ENCODE measurements around the gene TLCD3B. TPM values are rescaled to one million over a fixed set of nuclear protein-coding genes. Genes with fewer than 3 reads are reported as not detected.

Gene TLCD3B
- total and polyA plus RNA-seq, 5 donors from 2014 or later = not detected

DNA sequence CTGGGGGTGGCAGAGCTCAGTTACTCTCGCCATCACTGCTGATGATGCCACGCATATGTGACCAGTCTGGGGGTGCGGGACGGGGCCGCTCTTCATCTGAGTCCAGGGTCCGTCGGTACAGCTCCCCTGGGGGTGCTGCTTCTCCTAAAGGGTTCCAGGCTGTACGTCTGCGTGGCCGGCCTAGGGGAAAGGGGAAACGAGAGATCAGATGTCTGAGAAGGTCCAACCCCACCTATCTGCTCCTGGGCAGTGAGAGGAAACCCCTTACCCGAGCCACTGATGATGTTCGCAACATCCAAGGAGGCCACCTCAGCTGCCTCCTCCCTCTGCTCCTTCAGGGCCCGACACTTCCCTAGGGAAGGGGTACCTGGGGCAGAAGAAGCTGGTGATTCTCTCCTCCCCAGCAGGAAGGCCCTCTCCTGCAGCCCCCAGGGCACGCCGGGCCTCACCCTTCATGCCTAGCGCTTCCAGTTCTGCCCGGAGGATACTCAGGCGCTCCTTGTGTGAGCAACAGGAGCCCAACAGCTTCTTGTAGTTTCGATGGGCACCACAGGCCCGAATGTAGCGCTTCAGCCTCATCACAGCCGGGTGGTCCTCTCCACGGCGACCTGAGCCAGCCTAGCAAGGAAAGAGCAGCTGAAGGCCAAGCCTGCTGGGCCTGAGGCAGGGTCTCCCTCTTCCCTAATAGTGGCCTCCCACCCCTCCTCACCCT lies 37.7 kb downstream of the TLCD3B start:
- Histone ChIP-seq H3K27me3 (ENCODE audit: control insufficient read depth, insufficient read depth, low read length) (no peaks in the 10 kb centered on the region), H3K27ac (ENCODE audit: insufficient read depth, low read length, poor library complexity, severe bottlenecking) (no peak overlapping the region), H3K9me3 (ENCODE audit: control insufficient read depth in 2 of 2, low read length in 2 of 2) (no peaks in the 10 kb centered on the region), H3K4me1 (ENCODE audit: control insufficient read depth, insufficient read depth, low read length, poor library complexity, severe bottlenecking) (peaks cover 20% of the 10 kb centered on the region), H3K36me3 (ENCODE audit: control insufficient read depth, insufficient read depth, low read length) (peaks cover 28% of the 10 kb centered on the region), H3K4me3 (ENCODE audit: low read depth, low read length) (no peak overlapping the region)
- ATAC-seq (ENCODE audit: low read depth in 2 of 2) = no peak
- Mint-ChIP-seq H3K27ac (no peak overlapping the region), H3K36me3 (peaks cover 22% of the 10 kb centered on the region), H3K4me3 (peak overlapping the region in 3 of 4 donors; percentile 68 to 97 (median 71)), H3K9me3 (no peaks in the 10 kb centered on the region), H3K4me1 (peaks cover 5 to 40% (median 17%) of the 10 kb centered on the region in 4 donors), H3K27me3 (peaks cover 4% of the 10 kb centered on the region)
- DNase-seq = no peak

GRCh38 chr16:29992344-29992967 lies 38.6 kb downstream of the TLCD3B start:
- Mint-ChIP-seq H3K27me3 (peaks cover 4% of the 10 kb centered on the region), H3K4me1 (peaks cover 4 to 33% (median 14%) of the 10 kb centered on the region in 4 donors), H3K36me3 (peaks cover 24% of the 10 kb centered on the region), H3K9me3 (no peaks in the 10 kb centered on the region), H3K4me3 (peak overlapping the region in 2 of 4 donors; percentile 39 to 49), H3K27ac (no peak overlapping the region)
- H3K27ac ChIP-seq (ENCODE audit: insufficient read depth, low read length, poor library complexity, severe bottlenecking) = no peak overlapping the region
- no peaks in the 10 kb centered on the region for H3K9me3 ChIP-seq (ENCODE audit: control insufficient read depth in 2 of 2, low read length in 2 of 2)
- H3K27me3 ChIP-seq (ENCODE audit: control insufficient read depth, insufficient read depth, low read length) = no peaks in the 10 kb centered on the region
- peaks cover 30% of the 10 kb centered on the region for H3K36me3 ChIP-seq (ENCODE audit: control insufficient read depth, insufficient read depth, low read length)
- DNase-seq (no peak), ATAC-seq (ENCODE audit: low read depth in 2 of 2) (no peak)
- peaks cover 20% of the 10 kb centered on the region for H3K4me1 ChIP-seq (ENCODE audit: control insufficient read depth, insufficient read depth, low read length, poor library complexity, severe bottlenecking)
- no peak overlapping the region for H3K4me3 ChIP-seq (ENCODE audit: low read depth, low read length)

GRCh38 chr16:29991571-29991904 lies 39.5 kb downstream of the TLCD3B start:
- H3K9me3 ChIP-seq (ENCODE audit: control insufficient read depth in 2 of 2, low read length in 2 of 2) = no peaks in the 10 kb centered on the region
- H3K27me3 ChIP-seq (ENCODE audit: control insufficient read depth, insufficient read depth, low read length) = no peaks in the 10 kb centered on the region
- DNase-seq (no peak), ATAC-seq (ENCODE audit: low read depth in 2 of 2) (no peak)
- peaks cover 4% of the 10 kb centered on the region for H3K27me3 Mint-ChIP-seq
- H3K36me3 Mint-ChIP-seq = peaks cover 24% of the 10 kb centered on the region
- no peak overlapping the region for H3K4me3 Mint-ChIP-seq
- H3K4me3 ChIP-seq (ENCODE audit: low read depth, low read length) = no peak overlapping the region
- H3K27ac ChIP-seq (ENCODE audit: insufficient read depth, low read length, poor library complexity, severe bottlenecking) = no peak overlapping the region
- H3K9me3 Mint-ChIP-seq = no peaks in the 10 kb centered on the region
- H3K36me3 ChIP-seq (ENCODE audit: control insufficient read depth, insufficient read depth, low read length) = peaks cover 33% of the 10 kb centered on the region
- no peak overlapping the region for H3K27ac Mint-ChIP-seq
- peaks cover 14% of the 10 kb centered on the region for H3K4me1 ChIP-seq (ENCODE audit: control insufficient read depth, insufficient read depth, low read length, poor library complexity, severe bottlenecking)
- H3K4me1 Mint-ChIP-seq = peaks cover 0 to 27% (median 8%) of the 10 kb centered on the region in 4 donors

GRCh38 chr16:29990883-29991570 lies 40.0 kb downstream of the TLCD3B start:
- no peak overlapping the region for H3K4me3 Mint-ChIP-seq
- ATAC-seq (ENCODE audit: low read depth in 2 of 2) (no peak), DNase-seq (no peak)
- Histone ChIP-seq H3K4me3 (ENCODE audit: low read depth, low read length) (no peak overlapping the region), H3K27ac (ENCODE audit: insufficient read depth, low read length, poor library complexity, severe bottlenecking) (no peak overlapping the region), H3K36me3 (ENCODE audit: control insufficient read depth, insufficient read depth, low read length) (peaks cover 38% of the 10 kb centered on the region), H3K4me1 (ENCODE audit: control insufficient read depth, insufficient read depth, low read length, poor library complexity, severe bottlenecking) (peaks cover 13% of the 10 kb centered on the region), H3K9me3 (ENCODE audit: control insufficient read depth in 2 of 2, low read length in 2 of 2) (no peaks in the 10 kb centered on the region), H3K27me3 (ENCODE audit: control insufficient read depth, insufficient read depth, low read length) (no peaks in the 10 kb centered on the region)
- H3K36me3 Mint-ChIP-seq = peaks cover 24% of the 10 kb centered on the region
- H3K4me1 Mint-ChIP-seq = peaks cover 0 to 24% (median 8%) of the 10 kb centered on the region in 4 donors
- no peaks in the 10 kb centered on the region for H3K9me3 Mint-ChIP-seq
- peaks cover 4% of the 10 kb centered on the region for H3K27me3 Mint-ChIP-seq
- H3K27ac Mint-ChIP-seq = no peak overlapping the region

- Mint-ChIP-seq H3K4me3 (no peak overlapping the region), H3K27ac (no peak overlapping the region), H3K27me3 (no peaks in the 10 kb centered on the region), H3K9me3 (no peaks in the 10 kb centered on the region), H3K4me1 (peaks cover 0 to 15% (median 3%) of the 10 kb centered on the region in 4 donors), H3K36me3 (peaks cover 24% of the 10 kb centered on the region)
- Histone ChIP-seq H3K4me3 (ENCODE audit: low read depth, low read length) (no peak overlapping the region), H3K27me3 (ENCODE audit: control insufficient read depth, insufficient read depth, low read length) (no peaks in the 10 kb centered on the region), H3K27ac (ENCODE audit: insufficient read depth, low read length, poor library complexity, severe bottlenecking) (no peak overlapping the region), H3K9me3 (ENCODE audit: control insufficient read depth in 2 of 2, low read length in 2 of 2) (no peaks in the 10 kb centered on the region), H3K4me1 (ENCODE audit: control insufficient read depth, insufficient read depth, low read length, poor library complexity, severe bottlenecking) (peaks cover 12% of the 10 kb centered on the region), H3K36me3 (ENCODE audit: control insufficient read depth, insufficient read depth, low read length) (peaks cover 48% of the 10 kb centered on the region)
- DNase-seq = no peak
- no peak for ATAC-seq (ENCODE audit: low read depth in 2 of 2)
Measured at GRCh38 chr16:29990034-29990433, 41.0 kb downstream of the TLCD3B start.

DNA sequence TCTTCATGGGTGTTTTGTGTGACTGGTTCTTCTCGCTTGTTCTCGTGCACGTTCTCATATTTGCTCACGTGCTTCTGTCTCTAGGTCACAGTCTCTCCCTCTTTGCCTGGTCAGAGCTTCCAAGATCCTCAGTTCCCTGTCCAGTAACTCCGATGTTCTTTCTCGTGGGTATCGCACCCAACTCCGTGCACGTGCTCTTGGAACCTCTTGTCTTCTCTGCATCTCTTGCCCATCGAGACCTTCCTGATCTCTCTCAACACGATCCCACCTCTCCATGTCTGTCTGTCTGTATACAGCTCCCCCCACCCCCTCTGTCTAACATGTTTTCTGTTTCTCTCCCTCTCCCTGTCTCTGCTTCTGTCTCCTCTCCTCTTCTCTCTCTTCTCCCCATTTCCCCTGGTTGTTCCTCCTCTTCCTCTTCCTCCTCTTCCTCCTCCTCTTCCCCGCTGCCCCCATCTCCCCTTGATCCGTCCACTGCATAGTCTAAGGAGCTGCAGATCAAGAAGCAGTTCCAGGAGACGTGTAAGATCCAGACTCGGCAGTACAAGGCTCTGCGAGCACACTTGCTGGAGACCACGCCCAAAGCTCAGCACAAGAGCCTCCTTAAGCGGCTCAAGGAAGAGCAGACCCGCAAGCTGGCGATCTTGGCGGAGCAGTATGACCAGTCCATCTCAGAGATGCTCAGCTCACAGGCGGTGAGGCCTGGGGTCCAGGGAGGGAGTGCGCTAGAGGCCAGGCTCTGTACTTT lies 41.8 kb downstream of the TLCD3B start:
- Mint-ChIP-seq H3K4me3 (peak overlapping the region in 2 of 4 donors; percentile 40 to 54), H3K4me1 (peaks cover 0 to 8% (median 2%) of the 10 kb centered on the region in 4 donors), H3K27me3 (no peaks in the 10 kb centered on the region), H3K27ac (peak overlapping the region in 2 of 3 donors; percentile 74 to 87), H3K9me3 (no peaks in the 10 kb centered on the region), H3K36me3 (peaks cover 27% of the 10 kb centered on the region)
- H3K9me3 ChIP-seq (ENCODE audit: control insufficient read depth in 2 of 2, low read length in 2 of 2) = no peaks in the 10 kb centered on the region
- no peak overlapping the region for H3K27ac ChIP-seq (ENCODE audit: insufficient read depth, low read length, poor library complexity, severe bottlenecking)
- no peaks in the 10 kb centered on the region for H3K27me3 ChIP-seq (ENCODE audit: control insufficient read depth, insufficient read depth, low read length)
- H3K4me3 ChIP-seq (ENCODE audit: low read depth, low read length) = no peak overlapping the region
- DNase-seq (no peak), ATAC-seq (ENCODE audit: low read depth in 2 of 2) (no peak)
- peaks cover 4% of the 10 kb centered on the region for H3K4me1 ChIP-seq (ENCODE audit: control insufficient read depth, insufficient read depth, low read length, poor library complexity, severe bottlenecking)
- H3K36me3 ChIP-seq (ENCODE audit: control insufficient read depth, insufficient read depth, low read length) = peaks cover 56% of the 10 kb centered on the region

GRCh38 chr16:29988346-29989075 lies 42.6 kb downstream of the TLCD3B start:
- peaks cover 32% of the 10 kb centered on the region for H3K36me3 Mint-ChIP-seq
- no peak for DNase-seq

More at GRCh38 chr16:29988346-29989075, 42.6 kb downstream of the TLCD3B start:
- Histone ChIP-seq H3K9me3 (ENCODE audit: control insufficient read depth in 2 of 2, low read length in 2 of 2) (no peaks in the 10 kb centered on the region), H3K4me1 (ENCODE audit: control insufficient read depth, insufficient read depth, low read length, poor library complexity, severe bottlenecking) (no peaks in the 10 kb centered on the region), H3K27ac (ENCODE audit: insufficient read depth, low read length, poor library complexity, severe bottlenecking) (no peak overlapping the region), H3K4me3 (ENCODE audit: low read depth, low read length) (no peak overlapping the region), H3K36me3 (ENCODE audit: control insufficient read depth, insufficient read depth, low read length) (peaks cover 63% of the 10 kb centered on the region), H3K27me3 (ENCODE audit: control insufficient read depth, insufficient read depth, low read length) (no peaks in the 10 kb centered on the region)
- Mint-ChIP-seq H3K4me3 (no peak overlapping the region), H3K4me1 (peaks cover 0 to 2% (median 0%) of the 10 kb centered on the region in 4 donors), H3K27me3 (no peaks in the 10 kb centered on the region), H3K9me3 (no peaks in the 10 kb centered on the region), H3K27ac (peak overlapping the region in 1 of 3 donors; percentile 94)
- ATAC-seq (ENCODE audit: low read depth in 2 of 2) = no peak
